ENCODE results near the gene CEP131.

CEP131 gene

DNA sequence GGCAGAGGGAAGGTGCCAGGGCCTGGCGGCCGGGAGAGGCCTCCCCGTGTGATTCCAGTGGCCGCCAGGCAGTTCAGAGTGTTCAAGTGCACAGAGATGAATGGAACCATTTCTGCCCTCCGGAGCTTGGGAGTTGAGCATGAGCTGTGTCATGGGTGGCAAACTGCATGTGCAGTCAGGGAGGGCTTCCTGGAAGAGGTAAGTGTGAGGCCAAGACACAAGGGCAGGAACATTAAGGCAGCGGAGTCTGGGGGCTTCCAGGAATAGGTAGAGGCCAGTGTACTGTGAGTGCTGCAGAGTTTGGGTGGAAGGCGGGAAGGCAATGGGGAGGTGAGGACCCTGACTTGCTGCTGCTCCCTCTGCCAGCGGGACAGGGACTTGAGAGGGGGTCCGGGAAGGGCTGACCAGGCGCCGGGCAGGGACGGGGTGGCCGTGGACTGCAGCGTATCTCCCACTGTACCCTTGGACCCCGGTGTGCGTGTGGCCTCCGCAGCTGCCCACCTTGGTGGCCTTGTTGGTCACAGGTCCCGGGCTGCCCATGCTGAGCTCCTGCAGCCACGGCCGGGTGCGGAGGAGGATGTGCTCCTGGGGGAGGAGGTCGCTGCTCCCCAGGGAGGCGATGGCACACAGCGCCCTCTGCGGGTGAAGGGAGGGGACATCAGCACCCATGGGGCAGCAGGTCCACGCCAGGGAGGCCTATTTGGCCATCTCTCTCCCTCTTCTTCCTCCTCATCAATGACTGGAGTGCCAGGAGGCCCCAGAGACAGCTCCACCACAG, 7.5 kb upstream of the CEP131 start:
- H3K4me3 ChIP-seq (ENCODE audit: low read length): no peak overlapping the region
- H3K4me2 ChIP-seq (ENCODE audit: low read depth, low read length): no peak overlapping the region
- H3K4me1 ChIP-seq (ENCODE audit: low read length): no peaks in the 10 kb centered on the region
- no peak overlapping the region for H2AFZ ChIP-seq (ENCODE audit: low read length)
- H3K27me3 ChIP-seq (replicated peaks; ENCODE audit: insufficient read depth, low read length): 0 out of 2 replicates have a peak, but pooled peaks cover 11% of the 10 kb centered on the region
- TF ChIP-seq, protein P1, sequence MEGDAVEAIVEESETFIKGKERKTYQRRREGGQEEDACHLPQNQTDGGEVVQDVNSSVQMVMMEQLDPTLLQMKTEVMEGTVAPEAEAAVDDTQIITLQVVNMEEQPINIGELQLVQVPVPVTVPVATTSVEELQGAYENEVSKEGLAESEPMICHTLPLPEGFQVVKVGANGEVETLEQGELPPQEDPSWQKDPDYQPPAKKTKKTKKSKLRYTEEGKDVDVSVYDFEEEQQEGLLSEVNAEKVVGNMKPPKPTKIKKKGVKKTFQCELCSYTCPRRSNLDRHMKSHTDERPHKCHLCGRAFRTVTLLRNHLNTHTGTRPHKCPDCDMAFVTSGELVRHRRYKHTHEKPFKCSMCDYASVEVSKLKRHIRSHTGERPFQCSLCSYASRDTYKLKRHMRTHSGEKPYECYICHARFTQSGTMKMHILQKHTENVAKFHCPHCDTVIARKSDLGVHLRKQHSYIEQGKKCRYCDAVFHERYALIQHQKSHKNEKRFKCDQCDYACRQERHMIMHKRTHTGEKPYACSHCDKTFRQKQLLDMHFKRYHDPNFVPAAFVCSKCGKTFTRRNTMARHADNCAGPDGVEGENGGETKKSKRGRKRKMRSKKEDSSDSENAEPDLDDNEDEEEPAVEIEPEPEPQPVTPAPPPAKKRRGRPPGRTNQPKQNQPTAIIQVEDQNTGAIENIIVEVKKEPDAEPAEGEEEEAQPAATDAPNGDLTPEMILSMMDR (IDR thresholded peaks at IDR 0.05; ENCODE audit: low read length): peak; percentile 21; the same call in 1 of the 2 replicates
- TF ChIP-seq EZH2phosphoT487 (IDR thresholded peaks at IDR 0.05; ENCODE audit: low read length): no peak
- no peak for TF ChIP-seq EZH2 (optimal IDR thresholded peaks at IDR 0.05; ENCODE audit: low read depth, low read length)
- no peaks in the 10 kb centered on the region for H3K9me2 ChIP-seq (replicated peaks; ENCODE audit: insufficient read depth, low read length)
- H4K20me1 ChIP-seq (ENCODE audit: insufficient read depth, low read length): no peaks in the 10 kb centered on the region
- no peaks in the 10 kb centered on the region for H3F3A ChIP-seq (ENCODE audit: insufficient read depth, low read length)
- H3K36me3 ChIP-seq (replicated peaks; ENCODE audit: insufficient read depth, low read length): no peaks in the 10 kb centered on the region
- peaks cover 1% of the 10 kb centered on the region; the same call in 1 of the 2 replicates for H3K79me2 ChIP-seq (ENCODE audit: low read length)
- no peak overlapping the region for H3K9ac ChIP-seq (ENCODE audit: low read length)
- no peaks in the 10 kb centered on the region for H3K9me3 ChIP-seq (replicated peaks; ENCODE audit: insufficient read depth, low read length)
- DNase-seq: no peak
- no peak overlapping the region for H3K27ac ChIP-seq (ENCODE audit: low read length)

DNA sequence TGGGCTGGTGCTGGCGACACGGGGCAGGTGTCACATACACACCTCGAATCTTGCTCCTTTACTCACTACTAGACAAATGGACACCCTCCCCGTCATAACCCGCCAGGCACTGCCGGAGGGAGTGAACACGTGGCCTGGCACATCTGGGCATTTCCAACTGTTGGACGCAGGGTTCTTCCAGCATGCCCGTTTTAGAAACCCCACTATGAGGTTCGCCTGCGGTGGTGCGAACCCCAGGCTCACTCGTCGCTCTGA, 6.8 kb upstream of the CEP131 start:
- no peaks in the 10 kb centered on the region for H3F3A ChIP-seq (ENCODE audit: insufficient read depth, low read length)
- H4K20me1 ChIP-seq (ENCODE audit: insufficient read depth, low read length): no peaks in the 10 kb centered on the region
- no peaks in the 10 kb centered on the region for H3K9me2 ChIP-seq (replicated peaks; ENCODE audit: insufficient read depth, low read length)
- no peak overlapping the region for H3K4me2 ChIP-seq (ENCODE audit: low read depth, low read length)
- no peak overlapping the region for H3K9ac ChIP-seq (ENCODE audit: low read length)
- H3K4me1 ChIP-seq (ENCODE audit: low read length): no peaks in the 10 kb centered on the region
- no peak overlapping the region for H3K27ac ChIP-seq (ENCODE audit: low read length)
- no peaks in the 10 kb centered on the region for H3K36me3 ChIP-seq (replicated peaks; ENCODE audit: insufficient read depth, low read length)
- no peaks in the 10 kb centered on the region for H3K9me3 ChIP-seq (replicated peaks; ENCODE audit: insufficient read depth, low read length)
- 0 out of 2 replicates have a peak, but pooled peaks cover 11% of the 10 kb centered on the region for H3K27me3 ChIP-seq (replicated peaks; ENCODE audit: insufficient read depth, low read length)
- H3K79me2 ChIP-seq (ENCODE audit: low read length): no peaks in the 10 kb centered on the region
- TF ChIP-seq, protein P1 (IDR thresholded peaks at IDR 0.05; ENCODE audit: low read length): no peak
- TF ChIP-seq EZH2phosphoT487 (IDR thresholded peaks at IDR 0.05; ENCODE audit: low read length): no peak
- no peak for TF ChIP-seq EZH2 (optimal IDR thresholded peaks at IDR 0.05; ENCODE audit: low read depth, low read length)
- no peak for DNase-seq
- no peak overlapping the region for H2AFZ ChIP-seq (ENCODE audit: low read length)
- H3K4me3 ChIP-seq (ENCODE audit: low read length): no peak overlapping the region

DNA sequence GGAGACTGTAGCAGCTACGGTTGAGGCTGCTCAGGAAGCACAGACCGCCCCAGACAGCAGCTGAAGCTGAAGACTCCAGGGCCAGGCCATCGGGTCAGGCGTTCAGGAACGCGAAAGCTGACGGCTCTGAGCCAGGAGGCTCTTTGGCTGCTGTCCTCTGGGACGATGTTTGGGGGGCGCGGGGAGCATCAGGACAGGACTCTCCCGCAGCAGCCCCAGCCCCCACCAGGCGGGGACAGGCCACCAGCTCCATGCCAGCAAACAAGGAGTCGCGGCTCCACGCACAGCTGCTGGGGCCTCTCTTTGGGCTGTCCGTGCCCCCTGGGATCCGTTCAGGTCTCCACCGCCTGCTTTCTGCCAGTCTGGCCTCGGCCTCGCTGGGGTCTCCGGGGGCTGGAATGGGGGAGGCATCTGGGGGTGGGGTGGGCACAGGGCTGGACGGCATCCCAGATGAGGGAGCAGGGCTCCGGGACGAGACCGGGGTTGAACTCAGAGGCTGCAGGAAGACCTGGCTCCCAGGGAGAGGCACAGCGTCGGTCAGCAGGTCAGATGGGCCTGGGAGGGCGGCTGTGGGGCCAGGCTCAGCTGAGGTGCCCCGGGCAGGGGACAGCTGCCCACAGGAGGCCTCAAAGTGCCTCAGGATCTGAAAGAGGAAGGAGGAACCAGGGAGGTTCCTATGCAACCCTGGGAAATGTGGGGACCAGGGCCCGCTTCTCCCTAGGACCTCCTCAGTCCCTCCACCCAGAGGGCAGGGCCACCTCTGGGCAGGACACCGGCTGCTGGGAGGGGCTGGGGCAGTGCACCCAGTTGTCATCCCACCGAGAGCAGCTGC, 6.3 kb upstream of the CEP131 start:
- Histone ChIP-seq H3K36me3 (replicated peaks; ENCODE audit: insufficient read depth, low read length) (no peaks in the 10 kb centered on the region), H3K4me3 (ENCODE audit: low read length) (no peak overlapping the region), H3K27ac (ENCODE audit: low read length) (no peak overlapping the region), H3K9me2 (replicated peaks; ENCODE audit: insufficient read depth, low read length) (no peaks in the 10 kb centered on the region), H3K4me1 (ENCODE audit: low read length) (no peaks in the 10 kb centered on the region), H3K9ac (ENCODE audit: low read length) (no peak overlapping the region), H3K9me3 (replicated peaks; ENCODE audit: insufficient read depth, low read length) (no peaks in the 10 kb centered on the region), H2AFZ (ENCODE audit: low read length) (no peak overlapping the region), H3K4me2 (ENCODE audit: low read depth, low read length) (no peak overlapping the region), H3F3A (ENCODE audit: insufficient read depth, low read length) (no peaks in the 10 kb centered on the region), H3K27me3 (replicated peaks; ENCODE audit: insufficient read depth, low read length) (peaks cover 14% of the 10 kb centered on the region; the same call in 1 of the 2 replicates), H3K79me2 (ENCODE audit: low read length) (no peaks in the 10 kb centered on the region), H4K20me1 (ENCODE audit: insufficient read depth, low read length) (no peaks in the 10 kb centered on the region)
- DNase-seq: no peak
- TF ChIP-seq EZH2phosphoT487 (IDR thresholded peaks at IDR 0.05; ENCODE audit: low read length) (no peak), EZH2 (optimal IDR thresholded peaks at IDR 0.05; ENCODE audit: low read depth, low read length) (no peak)
- TF ChIP-seq, protein P1 (IDR thresholded peaks at IDR 0.05; ENCODE audit: low read length): no peak
